ENCODE measurements around the gene ABLIM2. TPM values are rescaled to one million over a fixed set of nuclear protein-coding genes. Genes with fewer than 3 reads are reported as not detected.

ABLIM2 gene
- total and polyA plus RNA-seq, 2 of the 13 experiments (the other 11 are each of a cell fraction or from before 2014, with no cell fraction given) = 0.20 to 0.37 TPM

DNA sequence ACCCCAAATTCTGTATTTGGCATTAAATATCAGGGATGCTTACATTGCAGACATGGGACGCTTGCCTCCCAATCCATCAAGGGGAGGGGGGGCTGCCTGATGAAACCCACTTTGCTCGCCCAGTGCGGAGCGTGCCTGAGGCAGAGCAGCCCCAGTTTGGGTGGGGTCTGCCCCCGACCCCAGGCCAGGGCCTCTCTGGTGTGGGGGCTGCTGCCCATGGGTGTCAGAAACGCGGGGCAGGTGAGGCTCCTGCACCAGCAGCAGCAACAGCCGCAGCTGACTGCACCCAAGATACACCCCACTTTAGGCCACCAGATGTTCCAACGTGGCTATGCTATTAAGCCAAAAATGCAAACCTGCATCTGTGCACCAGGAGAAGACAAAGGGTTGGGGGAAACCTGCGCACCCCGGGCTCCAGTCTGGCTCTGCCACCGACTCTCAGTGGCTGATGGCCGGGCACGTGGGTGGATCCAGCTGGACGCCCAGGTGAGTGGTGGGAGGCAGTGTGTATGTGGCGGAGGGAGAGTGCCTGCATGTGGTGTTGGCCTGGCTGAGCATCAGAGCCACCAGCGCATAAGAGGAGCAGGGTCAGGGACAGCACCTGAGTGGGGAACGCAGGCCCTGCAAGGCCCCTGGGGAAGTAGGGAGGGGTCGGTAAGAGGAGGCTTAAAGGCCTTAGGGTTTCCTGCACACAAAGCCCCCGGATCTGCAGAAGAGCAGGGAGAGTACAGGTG lies 86.2 kb downstream of the ABLIM2 start:
- no peaks in the 10 kb centered on the region for H3K79me2 ChIP-seq (ENCODE audit: insufficient read depth, low read length)
- intact Hi-C loops (cut with micrococcal nuclease; ENCODE audit: unreplicated experiment) (no loop called here), in situ Hi-C loops (cut with HindIII; ENCODE audit: extremely low pct_ligation_motif_present, low pct_unique_long_range_greater_than_20kb) (no loop called here)
- CTCF ChIA-PET (ENCODE audit: low intra/inter-chr PET ratio, low total read pairs) = no interaction called here
- H3K27me3 ChIP-seq (ENCODE audit: control insufficient read depth in 1 of 2, insufficient read depth in 2 of 2, low read length in 2 of 2) = peaks cover 9 to 54% of the 10 kb centered on the region in 2 experiments
- no peak overlapping the region for H3K4me2 ChIP-seq (ENCODE audit: low read depth, low read length)
- no peak for DNase-seq (ENCODE audit: low spot score)
- no peak overlapping the region for H3K9ac ChIP-seq (ENCODE audit: insufficient read depth, low read depth, low read length)
- 43% methylated on average over 14 of the region's 20 CpGs for WGBS (ENCODE audit: low lambda C conversion rate)
- H2AFZ ChIP-seq (ENCODE audit: low read length) = no peak overlapping the region
- H3K9me3 ChIP-seq (ENCODE audit: low read length) = no peaks in the 10 kb centered on the region
- no peaks in the 10 kb centered on the region for H4K20me1 ChIP-seq (ENCODE audit: insufficient read depth, low read length)
- H3K4me3 ChIP-seq (replicated peaks in 1 of 3; ENCODE audit: insufficient read depth in 1 of 3, low read depth in 2 of 3, low read length in 3 of 3) = no peak overlapping the region
- peaks cover 14% of the 10 kb centered on the region; the same call in 1 of the 2 replicates for H3K4me1 ChIP-seq (ENCODE audit: insufficient read depth, low read length)
- no peak for FAIRE-seq
- ATAC-seq = no peak
- H3K27ac ChIP-seq (ENCODE audit: extremely low read length, insufficient read depth, low read length) = no peak overlapping the region
- H3K36me3 ChIP-seq (replicated peaks in 1 of 2; ENCODE audit: control insufficient read depth in 1 of 2, insufficient read depth in 2 of 2, low read length in 2 of 2) = no peaks in the 10 kb centered on the region
- no TSS peak for BruUV-seq (replicated peaks)
- POLR2A ChIA-PET = no interaction called here
- TF ChIP-seq ZNF451 (CRISPR knock-in tag; IDR thresholded peaks at IDR 0.05) (no peak), CHD4 (IDR thresholded peaks at IDR 0.05; ENCODE audit: borderline replicate concordance, low read length) (no peak), ZFX (CRISPR knock-in tag; IDR thresholded peaks at IDR 0.05; ENCODE audit: low read depth) (no peak), XBP1 (CRISPR knock-in tag; IDR thresholded peaks at IDR 0.05) (no peak), ARID2 (CRISPR knock-in tag; IDR thresholded peaks at IDR 0.05; ENCODE audit: borderline replicate concordance) (no peak), ZNF253 (CRISPR knock-in tag; IDR thresholded peaks at IDR 0.05; ENCODE audit: borderline replicate concordance) (no peak), FOXO1 (CRISPR knock-in tag; IDR thresholded peaks at IDR 0.05) (no peak), ISX (CRISPR knock-in tag; conservative IDR thresholded peaks at IDR 0.05) (no peak), MAFF (IDR thresholded peaks at IDR 0.05; ENCODE audit: low read depth, low read length) (no peak)
- TF ChIP-seq, protein P1, sequence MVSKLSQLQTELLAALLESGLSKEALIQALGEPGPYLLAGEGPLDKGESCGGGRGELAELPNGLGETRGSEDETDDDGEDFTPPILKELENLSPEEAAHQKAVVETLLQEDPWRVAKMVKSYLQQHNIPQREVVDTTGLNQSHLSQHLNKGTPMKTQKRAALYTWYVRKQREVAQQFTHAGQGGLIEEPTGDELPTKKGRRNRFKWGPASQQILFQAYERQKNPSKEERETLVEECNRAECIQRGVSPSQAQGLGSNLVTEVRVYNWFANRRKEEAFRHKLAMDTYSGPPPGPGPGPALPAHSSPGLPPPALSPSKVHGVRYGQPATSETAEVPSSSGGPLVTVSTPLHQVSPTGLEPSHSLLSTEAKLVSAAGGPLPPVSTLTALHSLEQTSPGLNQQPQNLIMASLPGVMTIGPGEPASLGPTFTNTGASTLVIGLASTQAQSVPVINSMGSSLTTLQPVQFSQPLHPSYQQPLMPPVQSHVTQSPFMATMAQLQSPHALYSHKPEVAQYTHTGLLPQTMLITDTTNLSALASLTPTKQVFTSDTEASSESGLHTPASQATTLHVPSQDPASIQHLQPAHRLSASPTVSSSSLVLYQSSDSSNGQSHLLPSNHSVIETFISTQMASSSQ (IDR thresholded peaks at IDR 0.05; ENCODE audit: low read depth) = no peak
- TF ChIP-seq, protein P1 (CRISPR knock-in tag; IDR thresholded peaks at IDR 0.05; ENCODE audit: borderline replicate concordance) = no peak

Data from HepG2 (cell line).